Fibroblast of villous mesenchyme (primary cell): ENCODE results near the gene MRM1. TPM values are rescaled to one million over a fixed set of nuclear protein-coding genes. Genes with fewer than 3 reads are reported as not detected.

Experiments used
- DNase-seq: peaks from one replicate; pipeline ENCODE4 v3.0.0-alpha.2; 2010; ENCODE audit warnings: low read depth
- H3K4me3 ChIP-seq: 2 replicates; pipeline ENCODE4 v1.5.1; 2011; ENCODE audit warnings: low read depth, mild to moderate bottlenecking, low read length
- CTCF ChIP-seq: IDR thresholded peaks from 2 replicates; pipeline ENCODE4 v1.5.1; 2012; ENCODE audit warnings: low read depth, mild to moderate bottlenecking, low read length; ENCODE audit not compliant: insufficient read depth
- total RNA-seq: library from RNA; depleted of rRNA; stranded (reverse); fragments of >200 nt; gene quantifications from 2 replicates; pipeline ENCODE4 v1.2.3, GENCODE V29; 2012

The MRM1 gene
- total RNA-seq, 1 donor = 4.7 TPM

GRCh38 chr17:36610474-36610873 lies 9.1 kb downstream of the MRM1 start:
- DNase-seq = no peak
- H3K4me3 ChIP-seq = no peak overlapping the region
- no peak for TF ChIP-seq CTCF

- no peak for TF ChIP-seq CTCF
- DNase-seq = peak; percentile 57
- H3K4me3 ChIP-seq = no peak overlapping the region
These were observed 10.1 kb downstream of the MRM1 start for GRCh38 chr17:36611345-36612072.

GRCh38 chr17:36612323-36612722 lies 10.9 kb downstream of the MRM1 start:
- DNase-seq = no peak
- TF ChIP-seq CTCF = no peak
- H3K4me3 ChIP-seq = no peak overlapping the region

- H3K4me3 ChIP-seq = no peak overlapping the region
- DNase-seq = no peak
- no peak for TF ChIP-seq CTCF
These were observed 11.8 kb downstream of the MRM1 start for GRCh38 chr17:36613155-36613554.

- H3K4me3 ChIP-seq = no peak overlapping the region
- TF ChIP-seq CTCF = no peak
- DNase-seq = no peak
These were observed 12.7 kb downstream of the MRM1 start for GRCh38 chr17:36614081-36614480.

GRCh38 chr17:36614933-36615332 lies 13.6 kb downstream of the MRM1 start:
- H3K4me3 ChIP-seq = no peak overlapping the region
- DNase-seq = no peak

More at GRCh38 chr17:36614933-36615332, 13.6 kb downstream of the MRM1 start:
- no peak for TF ChIP-seq CTCF
